T-helper 1 cell treated with Interleukin-12 subunit alpha and Interleukin-12 subunit beta and Interleukin-4 antibody, amounts not matched to agents 30 μg/mL and 1 μg/mL, for 36 hours (primary cell): Measurements from ENCODE around the gene DYTN.

ENCODE experiments used
- H3K27ac Mint-ChIP-seq: one replicate; pipeline ENCODE4 v1.8.0; 2021; ENCODE audit warnings: mild to moderate bottlenecking, mixed read lengths
- H3K27me3 Mint-ChIP-seq: one replicate; pipeline ENCODE4 v1.8.0; 2021; ENCODE audit warnings: low read depth, mixed read lengths
- H3K36me3 Mint-ChIP-seq: one replicate; pipeline ENCODE4 v1.8.0; 2021; ENCODE audit warnings: low read depth, mixed read lengths
- H3K4me1 Mint-ChIP-seq: one replicate; pipeline ENCODE4 v1.8.0; 2021; ENCODE audit warnings: low read depth, mixed read lengths
- H3K4me3 Mint-ChIP-seq: one replicate; pipeline ENCODE4 v1.8.0; 2021; ENCODE audit warnings: mild to moderate bottlenecking, moderate library complexity, mixed read lengths
- H3K9me3 Mint-ChIP-seq: one replicate; pipeline ENCODE4 v1.8.0; 2021; ENCODE audit warnings: mixed read lengths

The DYTN gene

GRCh38 chr2:206718296-206718695 is at the start of gene DYTN:
Gene DYTN (minus strand): TSS chr2:206718396. CDS start chr2:206718279, 117 bp downstream.
- peaks cover 7% of the 10 kb centered on the region for H3K4me1 Mint-ChIP-seq
- no peak within 1 kb of the TSS for H3K4me3 Mint-ChIP-seq
- H3K27me3 Mint-ChIP-seq: peaks cover 15% of the 10 kb centered on the region
- no peaks in the 10 kb centered on the region for H3K9me3 Mint-ChIP-seq
- H3K27ac Mint-ChIP-seq: no peak within 1 kb of the TSS
- no peaks in the 10 kb centered on the region for H3K36me3 Mint-ChIP-seq

- Mint-ChIP-seq H3K36me3 (peaks cover 14% of the 10 kb centered on the region), H3K4me1 (peaks cover 25% of the 10 kb centered on the region), H3K27me3 (peaks cover 5% of the 10 kb centered on the region), H3K4me3 (peak overlapping the region; percentile 91), H3K9me3 (no peaks in the 10 kb centered on the region), H3K27ac (peak overlapping the region; percentile 94)
These were observed 48.1 kb upstream of the DYTN start for GRCh38 chr2:206766057-206766930.

GRCh38 chr2:206765242-206766056 is 47.3 kb upstream of the DYTN start, which contains the start of the genes FASTKD2 and MDH1B:
Gene FASTKD2 (plus strand): TSS chr2:206765606. CDS start chr2:206766694, 1,088 bp downstream.
Gene MDH1B (minus strand): TSS chr2:206765328. CDS start chr2:206765271, 57 bp downstream.
- no peaks in the 10 kb centered on the region for H3K9me3 Mint-ChIP-seq
- peaks cover 14% of the 10 kb centered on the region for H3K36me3 Mint-ChIP-seq
- H3K27me3 Mint-ChIP-seq: peaks cover 5% of the 10 kb centered on the region
- peak within 1 kb of the TSS; percentile 94 for H3K27ac Mint-ChIP-seq
- H3K4me1 Mint-ChIP-seq: peaks cover 25% of the 10 kb centered on the region
- H3K4me3 Mint-ChIP-seq: peak within 1 kb of the TSS; percentile 91

- H3K36me3 Mint-ChIP-seq: peaks cover 11% of the 10 kb centered on the region
- H3K9me3 Mint-ChIP-seq: no peaks in the 10 kb centered on the region
- peak overlapping the region; percentile 94 for H3K27ac Mint-ChIP-seq
- peak overlapping the region; percentile 91 for H3K4me3 Mint-ChIP-seq
- peaks cover 24% of the 10 kb centered on the region for H3K4me1 Mint-ChIP-seq
- H3K27me3 Mint-ChIP-seq: peaks cover 5% of the 10 kb centered on the region
These were observed 46.6 kb upstream of the DYTN start for GRCh38 chr2:206764673-206765241.

GRCh38 chr2:206756816-206757215 is 38.6 kb upstream of the DYTN start:
- H3K4me1 Mint-ChIP-seq: no peaks in the 10 kb centered on the region
- peaks cover 27% of the 10 kb centered on the region for H3K27me3 Mint-ChIP-seq
- no peaks in the 10 kb centered on the region for H3K36me3 Mint-ChIP-seq
- H3K9me3 Mint-ChIP-seq: no peaks in the 10 kb centered on the region
- no peak overlapping the region for H3K27ac Mint-ChIP-seq
- H3K4me3 Mint-ChIP-seq: no peak overlapping the region

GRCh38 chr2:206740800-206741199 is 22.6 kb upstream of the DYTN start:
- Mint-ChIP-seq H3K27me3 (peaks cover 11% of the 10 kb centered on the region), H3K9me3 (no peaks in the 10 kb centered on the region), H3K27ac (no peak overlapping the region), H3K4me3 (no peak overlapping the region), H3K36me3 (no peaks in the 10 kb centered on the region), H3K4me1 (no peaks in the 10 kb centered on the region)

GRCh38 chr2:206739271-206739670 is 21.1 kb upstream of the DYTN start:
- Mint-ChIP-seq H3K4me1 (no peaks in the 10 kb centered on the region), H3K9me3 (no peaks in the 10 kb centered on the region), H3K27ac (no peak overlapping the region), H3K27me3 (peaks cover 8% of the 10 kb centered on the region), H3K36me3 (no peaks in the 10 kb centered on the region), H3K4me3 (no peak overlapping the region)

GRCh38 chr2:206736935-206737334 is 18.7 kb upstream of the DYTN start:
- Mint-ChIP-seq H3K36me3 (no peaks in the 10 kb centered on the region), H3K4me1 (no peaks in the 10 kb centered on the region), H3K27ac (no peak overlapping the region), H3K27me3 (no peaks in the 10 kb centered on the region), H3K9me3 (no peaks in the 10 kb centered on the region), H3K4me3 (no peak overlapping the region)

- Mint-ChIP-seq H3K36me3 (no peaks in the 10 kb centered on the region), H3K9me3 (no peaks in the 10 kb centered on the region), H3K27me3 (peaks cover 4% of the 10 kb centered on the region), H3K4me3 (no peak overlapping the region), H3K4me1 (no peaks in the 10 kb centered on the region), H3K27ac (no peak overlapping the region)
These were observed 15.1 kb upstream of the DYTN start for GRCh38 chr2:206733341-206733740.

- Mint-ChIP-seq H3K36me3 (no peaks in the 10 kb centered on the region), H3K4me3 (no peak overlapping the region), H3K27ac (no peak overlapping the region), H3K4me1 (no peaks in the 10 kb centered on the region), H3K27me3 (peaks cover 15% of the 10 kb centered on the region), H3K9me3 (no peaks in the 10 kb centered on the region)
These were observed 10.3 kb upstream of the DYTN start for GRCh38 chr2:206728277-206729199.

GRCh38 chr2:206727287-206727686 is 9.1 kb upstream of the DYTN start:
- Mint-ChIP-seq H3K4me3 (no peak overlapping the region), H3K9me3 (no peaks in the 10 kb centered on the region), H3K4me1 (no peaks in the 10 kb centered on the region), H3K27ac (no peak overlapping the region), H3K36me3 (no peaks in the 10 kb centered on the region), H3K27me3 (peaks cover 20% of the 10 kb centered on the region)

GRCh38 chr2:206723288-206723687 is 5.1 kb upstream of the DYTN start:
- H3K27ac Mint-ChIP-seq: no peak overlapping the region
- peaks cover 1% of the 10 kb centered on the region for H3K4me1 Mint-ChIP-seq
- no peak overlapping the region for H3K4me3 Mint-ChIP-seq
- H3K27me3 Mint-ChIP-seq: peaks cover 26% of the 10 kb centered on the region
- H3K9me3 Mint-ChIP-seq: no peaks in the 10 kb centered on the region
- H3K36me3 Mint-ChIP-seq: no peaks in the 10 kb centered on the region

GRCh38 chr2:206721256-206721920 is 3.2 kb upstream of the DYTN start:
- Mint-ChIP-seq H3K27me3 (peaks cover 24% of the 10 kb centered on the region), H3K27ac (no peak overlapping the region), H3K36me3 (no peaks in the 10 kb centered on the region), H3K9me3 (no peaks in the 10 kb centered on the region), H3K4me3 (no peak overlapping the region), H3K4me1 (peaks cover 1% of the 10 kb centered on the region)
